B cell (primary cell): ENCODE measurements around the gene ZMAT5. TPM values are rescaled to one million over a fixed set of nuclear protein-coding genes. Genes with fewer than 3 reads are reported as not detected.

Experiments
- ATAC-seq: fragments of 200-7000 bp; cut with Tn5 transposase; one replicate; pipeline ENCODE4 v1.10.0; 2021; ENCODE audit warnings: low read depth, mild to moderate bottlenecking, moderate number of reproducible peaks, moderate library complexity
- CTCF ChIA-PET: fragments of 350-600 bp; sonication (Branson Sonifier 250); formaldehyde crosslinking; loops from one replicate; lab custom pipeline; 2021; ENCODE audit warnings: antibody characterized with exemption, inconsistent platforms; lab: Charles Lee
- POLR2A ChIA-PET: fragments of 350-600 bp; sonication (Branson Sonifier 250); formaldehyde crosslinking; loops from one replicate; lab custom pipeline; 2021; ENCODE audit warnings: antibody characterized with exemption; lab: Charles Lee
- DNase-seq: peaks from one replicate; pipeline ENCODE4 v3.0.0; 2013
- H2AFZ ChIP-seq: 2 replicates; pipeline ENCODE4 v1.6.1; 2012; ENCODE audit warnings: mild to moderate bottlenecking, low read depth, low read length; ENCODE audit not compliant: insufficient read depth, poor library complexity, severe bottlenecking
- H3K27ac ChIP-seq, 2 donors: 1 replicate in 1 of 2; 2 replicates in 1 of 2; pipeline ENCODE4 v1.5.1; 2012 to 2013; ENCODE audit warnings: low read length in 2 of 2, mild to moderate bottlenecking in 2 of 2, moderate library complexity in 1 of 2
- H3K27me3 ChIP-seq, 4 experiments: fragments of 200-600 bp in 1 of 4; sonication (generic) in 1 of 4; replicated peaks in 1 of 4; 1 replicate in 2 of 4; 2 replicates in 2 of 4; pipeline versions ENCODE4 v1.6.1 to v1.7.0; 2013 to 2016; ENCODE audit warnings: low read length in 3 of 4, mild to moderate bottlenecking in 2 of 4, mixed read lengths in 1 of 4, moderate library complexity in 1 of 4; ENCODE audit not compliant: insufficient read depth in 4 of 4, control insufficient read depth in 3 of 4; ENCODE audit errors: control extremely low read depth in 1 of 4
- H3K36me3 ChIP-seq, 2 experiments: replicated peaks in 1 of 2; 1 replicate in 1 of 2; 2 replicates in 1 of 2; pipeline versions ENCODE4 v1.6.1 to v1.7.1; 2013; ENCODE audit warnings: low read length in 1 of 2; ENCODE audit not compliant: insufficient read depth in 2 of 2, control insufficient read depth in 1 of 2; ENCODE audit errors: control extremely low read depth in 1 of 2, extremely low read depth in 1 of 2
- H3K4me1 ChIP-seq, 2 donors: fragments of 200-600 bp in 1 of 2; sonication (generic) in 1 of 2; 1 replicate in 1 of 2; 2 replicates in 1 of 2; pipeline versions ENCODE4 v1.5.1 to v1.6.1; 2013 to 2017; ENCODE audit warnings: low read length in 2 of 2; ENCODE audit not compliant: control insufficient read depth in 2 of 2, insufficient read depth in 2 of 2
- H3K4me2 ChIP-seq: replicated peaks from 2 replicates; pipeline ENCODE3; 2012; ENCODE audit warnings: mild to moderate bottlenecking, low read depth, low read length; ENCODE audit not compliant: poor library complexity, severe bottlenecking
- H3K4me3 ChIP-seq, 5 experiments: fragments of 200-600 bp in 1 of 5; sonication (generic) in 1 of 5; 1 replicate in 3 of 5; 2 replicates in 2 of 5; pipeline versions ENCODE4 v1.5.1 to v1.7.0; 2011 to 2016; ENCODE audit warnings: low read length in 4 of 5, mild to moderate bottlenecking in 4 of 5, low read depth in 2 of 5, control low read depth in 1 of 5, moderate library complexity in 1 of 5; ENCODE audit not compliant: insufficient read depth in 1 of 5; ENCODE audit errors: control extremely low read depth in 1 of 5, extremely low read depth in 1 of 5
- H3K79me2 ChIP-seq: fragments of 200-600 bp; sonication (generic); one replicate; pipeline ENCODE4 v1.6.0; 2016; ENCODE audit warnings: low read length; ENCODE audit not compliant: control insufficient read depth, insufficient read depth
- H3K9ac ChIP-seq: fragments of 200-600 bp; sonication (generic); 2 replicates; pipeline ENCODE4 v1.6.1; 2017; ENCODE audit warnings: mild to moderate bottlenecking, low read length, moderate library complexity
- H3K9me3 ChIP-seq, 3 donors: one replicate each; pipeline versions ENCODE4 v1.6.1 to v1.7.1; 2013; ENCODE audit warnings: low read length in 2 of 3; ENCODE audit not compliant: control insufficient read depth in 2 of 3, insufficient read depth in 1 of 3; ENCODE audit errors: control extremely low read depth in 1 of 3
- H4K20me1 ChIP-seq: 2 replicates; pipeline ENCODE4 v1.6.0; 2012; ENCODE audit warnings: mild to moderate bottlenecking, low read length; ENCODE audit not compliant: insufficient read depth, control insufficient read depth, poor library complexity, severe bottlenecking
- H3K27ac Mint-ChIP-seq: one replicate; pipeline ENCODE4 v1.8.0; 2021; ENCODE audit warnings: mixed read lengths
- H3K27me3 Mint-ChIP-seq: one replicate; pipeline ENCODE4 v1.8.0; 2021; ENCODE audit warnings: mixed read lengths
- H3K4me1 Mint-ChIP-seq: one replicate; pipeline ENCODE4 v1.8.0; 2021; ENCODE audit warnings: mixed read lengths
- H3K4me3 Mint-ChIP-seq: one replicate; pipeline ENCODE4 v1.8.0; 2021; ENCODE audit warnings: mixed read lengths
- H3K9me3 Mint-ChIP-seq: one replicate; pipeline ENCODE4 v1.8.0; 2022; ENCODE audit warnings: mixed read lengths; ENCODE audit not compliant: insufficient read depth
- EZH2 ChIP-seq: IDR thresholded peaks from 2 replicates; pipeline ENCODE4 v1.6.1; 2012; ENCODE audit warnings: borderline replicate concordance, low read depth, mild to moderate bottlenecking, moderate library complexity, low read length; ENCODE audit not compliant: insufficient read depth, poor library complexity, severe bottlenecking
- WGBS: methylation state at CpG from one replicate; pipeline ENCODE4 v1.1.5; 2013; ENCODE audit warnings: missing lambda C conversion rate; ENCODE audit not compliant: insufficient coverage; 5-methylcytosine and 5-hydroxymethylcytosine counted together
- intact Hi-C: fragments of 100-400 bp; cut with micrococcal nuclease; formaldehyde crosslinking; loops from one replicate; pipeline ENCODE4 v1.10.0; 2022
- polyA plus RNA-seq: library from polyadenylated mRNA; depleted of rRNA; stranded (reverse); fragments of >200 nt; gene quantifications from 2 replicates; pipeline ENCODE4 v1.2.3, GENCODE V29; 2012
- total RNA-seq, 2 donors: library from RNA; stranded (reverse); fragments of 120-200 nt in 1 of 2; gene quantifications; 1 replicate in 1 of 2; 2 replicates in 1 of 2; pipeline versions ENCODE4 v1.2.3 to v1.2.4, GENCODE V29; 2013 to 2022
- TF ChIP-seq, protein P1 (sequence below): fragments of 200-600 bp; IDR thresholded peaks from one replicate; pipeline ENCODE4 v1.8.0; 2022; ENCODE audit warnings: antibody characterized with exemption, mild to moderate bottlenecking

The ZMAT5 gene
- total and polyA plus RNA-seq, 2 donors (not counting 1 experiment from before 2014, with no cell fraction given) = 17.8 to 26.3 TPM

DNA sequence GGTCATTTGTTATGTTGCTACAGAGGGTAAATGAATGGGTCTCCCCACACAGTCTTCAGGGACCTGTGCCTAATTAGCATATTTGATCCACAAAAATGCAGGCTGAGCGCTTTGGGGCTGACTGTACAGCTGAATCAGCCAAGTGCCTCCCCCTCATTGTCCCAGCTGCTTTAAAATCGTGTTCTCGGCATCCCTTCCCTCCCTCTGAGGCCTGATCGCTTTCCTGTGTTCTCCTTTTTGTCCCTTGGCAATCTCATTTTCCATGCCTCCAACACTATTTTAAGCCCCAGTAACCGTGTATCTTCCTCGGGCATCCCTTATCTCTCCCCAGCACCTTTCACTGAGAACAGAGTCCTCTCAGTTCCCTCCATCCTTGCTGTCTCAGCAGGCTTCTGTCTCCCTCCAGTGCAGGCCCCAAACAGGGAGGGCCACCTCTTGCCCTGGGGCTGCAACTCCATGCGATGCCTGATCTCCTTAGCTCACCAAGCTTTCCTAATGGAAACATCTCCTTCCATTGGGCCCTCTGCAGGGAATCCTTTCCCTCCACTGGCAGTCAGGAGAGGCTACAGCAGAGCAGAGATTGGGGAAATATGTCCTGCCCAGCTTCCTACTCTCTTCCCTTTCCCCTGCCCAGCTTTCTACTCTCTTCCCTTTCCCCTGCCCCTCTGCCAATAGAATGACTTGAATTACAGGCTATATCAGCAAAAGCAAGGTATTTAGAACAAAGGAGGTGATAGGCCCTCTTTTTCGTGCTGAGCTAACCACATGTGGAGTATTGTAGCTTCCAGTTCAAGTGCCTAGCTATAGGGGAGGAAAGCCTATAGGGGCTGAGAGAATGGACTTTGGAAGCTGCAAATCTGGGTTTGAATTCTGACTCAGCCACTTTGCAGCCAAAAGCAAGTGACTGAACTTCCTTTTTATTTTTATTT lies 14.2 kb upstream of the ZMAT5 start:
- no peaks in the 10 kb centered on the region for H4K20me1 ChIP-seq
- H3K9ac ChIP-seq = no peak overlapping the region
- DNase-seq (no peak), ATAC-seq (no peak)
- 76% methylated on average over 8 of the region's 8 CpGs for WGBS
- POLR2A ChIA-PET = no interaction called here
- no peaks in the 10 kb centered on the region for H3K36me3 ChIP-seq
- H3K9me3 ChIP-seq = no peaks in the 10 kb centered on the region
- no peaks in the 10 kb centered on the region for H3K79me2 ChIP-seq
- CTCF ChIA-PET = interaction anchor here (1.0 kb wide), 1 partner anchor 8 kb away, joined by 3 read pairs; no protein-coding TSS in a partner anchor
- no peak overlapping the region for H2AFZ ChIP-seq
- Mint-ChIP-seq H3K9me3 (no peaks in the 10 kb centered on the region), H3K4me3 (no peak overlapping the region), H3K27me3 (no peaks in the 10 kb centered on the region), H3K27ac (no peak overlapping the region), H3K4me1 (peaks cover 5% of the 10 kb centered on the region)
- peaks cover 0 to 5% of the 10 kb centered on the region in 2 donors for H3K4me1 ChIP-seq
- TF ChIP-seq, protein P1, sequence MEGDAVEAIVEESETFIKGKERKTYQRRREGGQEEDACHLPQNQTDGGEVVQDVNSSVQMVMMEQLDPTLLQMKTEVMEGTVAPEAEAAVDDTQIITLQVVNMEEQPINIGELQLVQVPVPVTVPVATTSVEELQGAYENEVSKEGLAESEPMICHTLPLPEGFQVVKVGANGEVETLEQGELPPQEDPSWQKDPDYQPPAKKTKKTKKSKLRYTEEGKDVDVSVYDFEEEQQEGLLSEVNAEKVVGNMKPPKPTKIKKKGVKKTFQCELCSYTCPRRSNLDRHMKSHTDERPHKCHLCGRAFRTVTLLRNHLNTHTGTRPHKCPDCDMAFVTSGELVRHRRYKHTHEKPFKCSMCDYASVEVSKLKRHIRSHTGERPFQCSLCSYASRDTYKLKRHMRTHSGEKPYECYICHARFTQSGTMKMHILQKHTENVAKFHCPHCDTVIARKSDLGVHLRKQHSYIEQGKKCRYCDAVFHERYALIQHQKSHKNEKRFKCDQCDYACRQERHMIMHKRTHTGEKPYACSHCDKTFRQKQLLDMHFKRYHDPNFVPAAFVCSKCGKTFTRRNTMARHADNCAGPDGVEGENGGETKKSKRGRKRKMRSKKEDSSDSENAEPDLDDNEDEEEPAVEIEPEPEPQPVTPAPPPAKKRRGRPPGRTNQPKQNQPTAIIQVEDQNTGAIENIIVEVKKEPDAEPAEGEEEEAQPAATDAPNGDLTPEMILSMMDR = no peak
- TF ChIP-seq EZH2 = no peak
- no peak overlapping the region for H3K27ac ChIP-seq
- H3K4me2 ChIP-seq = no peak overlapping the region
- intact Hi-C loops = no loop called here
- no peaks in the 10 kb centered on the region for H3K27me3 ChIP-seq
- H3K4me3 ChIP-seq = no peak overlapping the region

DNA sequence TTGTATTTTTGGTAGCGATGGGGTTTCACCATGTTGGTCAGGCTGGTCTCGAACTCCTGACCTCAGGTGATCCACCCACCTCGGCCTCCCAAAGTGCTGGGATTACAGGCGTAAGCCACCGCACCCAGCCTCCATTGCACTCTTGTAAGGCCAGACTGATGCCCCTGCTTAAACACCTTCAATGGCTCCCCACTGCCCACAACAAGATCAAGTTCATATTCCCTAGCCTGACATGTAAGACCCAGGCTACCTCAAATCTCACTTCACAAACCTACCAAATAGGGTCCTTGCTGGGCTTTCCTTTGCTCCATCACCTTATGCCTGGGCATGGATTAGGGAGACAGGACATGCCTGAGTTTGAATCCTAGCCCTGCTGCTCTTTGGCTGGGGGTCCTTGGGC lies 13.4 kb upstream of the ZMAT5 start:
- 100% methylated on average over 3 of the region's 5 CpGs for WGBS
- POLR2A ChIA-PET = no interaction called here

More for the DNA sequence above, 13.4 kb upstream of the ZMAT5 start:
- intact Hi-C loops = no loop called here
- Histone ChIP-seq H2AFZ (no peak overlapping the region), H3K4me2 (no peak overlapping the region), H3K27ac (no peak overlapping the region), H3K9ac (no peak overlapping the region), H4K20me1 (no peaks in the 10 kb centered on the region), H3K4me3 (no peak overlapping the region), H3K27me3 (no peaks in the 10 kb centered on the region), H3K79me2 (no peaks in the 10 kb centered on the region), H3K36me3 (no peaks in the 10 kb centered on the region), H3K4me1 (peaks cover 0 to 5% of the 10 kb centered on the region in 2 donors), H3K9me3 (no peaks in the 10 kb centered on the region)
- ATAC-seq (no peak), DNase-seq (no peak)
- CTCF ChIA-PET = no interaction called here
- Mint-ChIP-seq H3K4me3 (no peak overlapping the region), H3K27ac (no peak overlapping the region), H3K27me3 (no peaks in the 10 kb centered on the region), H3K9me3 (no peaks in the 10 kb centered on the region), H3K4me1 (peaks cover 5% of the 10 kb centered on the region)
- TF ChIP-seq, protein P1 = no peak
